Hepatocyte (in vitro differentiated cells): ENCODE results near the gene CLIC2.

Source experiments
- CTCF ChIP-seq: fragments of 200-600 bp; sonication (generic); IDR thresholded peaks from 2 replicates; pipeline ENCODE4 v1.5.1; 2016; ENCODE audit warnings: antibody characterized with exemption, mild to moderate bottlenecking; ENCODE audit not compliant: poor library complexity
- EZH2 ChIP-seq: fragments of 200-600 bp; sonication (generic); IDR thresholded peaks from 2 replicates; pipeline ENCODE4 v1.6.1; 2016; ENCODE audit warnings: antibody characterized with exemption, mild to moderate bottlenecking, borderline replicate concordance

GRCh38 chrX:155293771-155294170 is 40.6 kb downstream of the CLIC2 start:
- TF ChIP-seq EZH2 (no peak), CTCF (no peak)
